Lower lobe of right lung (tissue), 2 donors: ENCODE data around the gene SLC6A13. TPM values are rescaled to one million over a fixed set of nuclear protein-coding genes. Genes with fewer than 3 reads are reported as not detected.
"Not testable (repeated sequence)": the region's sequence is repeated elsewhere in the genome, so short reads cannot be mapped to it uniquely, and the experiment has no call there.

Source experiments
- ATAC-seq, 2 donors: fragments of 200-7000 bp; cut with Tn5 transposase; one replicate each; pipeline ENCODE4 v1.9.1; 2020 to 2022; ENCODE audit warnings: mild to moderate bottlenecking in 2 of 2, moderate library complexity in 2 of 2
- DNase-seq: peaks from one replicate; pipeline ENCODE4 v3.0.0-alpha.2; 2020
- H3K27ac ChIP-seq: fragments of 200-600 bp; one replicate; pipeline ENCODE4 v1.8.0; 2022
- H3K27me3 ChIP-seq: fragments of 200-600 bp; one replicate; pipeline ENCODE4 v1.8.0; 2022; ENCODE audit warnings: low read depth
- H3K36me3 ChIP-seq: fragments of 200-600 bp; one replicate; pipeline ENCODE4 v1.8.0; 2022; ENCODE audit warnings: mild to moderate bottlenecking
- H3K4me1 ChIP-seq: fragments of 200-600 bp; one replicate; pipeline ENCODE4 v1.8.0; 2022
- H3K4me3 ChIP-seq: fragments of 200-600 bp; one replicate; pipeline ENCODE4 v1.8.0; 2022; ENCODE audit warnings: mild to moderate bottlenecking
- H3K9me3 ChIP-seq: fragments of 200-600 bp; one replicate; pipeline ENCODE4 v1.8.0; 2022
- CTCF ChIP-seq: fragments of 200-600 bp; IDR thresholded peaks from one replicate; pipeline ENCODE4 v1.8.0; 2022; ENCODE audit warnings: antibody characterized with exemption, mild to moderate bottlenecking
- intact Hi-C: fragments of 100-400 bp; cut with DNase I; formaldehyde crosslinking; loops from one replicate; pipeline ENCODE4 v1.11.0; 2022
- total RNA-seq: library from RNA; stranded (reverse); fragmentation: NEBNext Ultra II Directional; extraction: Animal tissue kit (Norgen Biotek cat#: 25700); gene quantifications from one replicate; pipeline ENCODE4 v1.2.1, GENCODE V29; 2021
- donor health status: DM: no; HTN: yes; CAD: no; lungs with severe emphysema.

The SLC6A13 gene
- total RNA-seq, 1 donor from 2014 or later = 5.0 TPM

- no peaks in the 10 kb centered on the region for H3K36me3 ChIP-seq
- no peak overlapping the region for H3K27ac ChIP-seq
- intact Hi-C loops = no loop called here
- ATAC-seq (no peak), DNase-seq (no peak)
- peaks cover 2% of the 10 kb centered on the region for H3K27me3 ChIP-seq
- no peak overlapping the region for H3K4me3 ChIP-seq
- no peak for TF ChIP-seq CTCF
- no peaks in the 10 kb centered on the region for H3K4me1 ChIP-seq
- peaks cover 16% of the 10 kb centered on the region for H3K9me3 ChIP-seq
Observed at GRCh38 chr12:238736-239398, 23.8 kb downstream of the SLC6A13 start.

GRCh38 chr12:238116-238515 is 24.5 kb downstream of the SLC6A13 start:
- no peak overlapping the region for H3K27ac ChIP-seq
- no peaks in the 10 kb centered on the region for H3K36me3 ChIP-seq
- TF ChIP-seq CTCF = no peak
- DNase-seq = no peak
- intact Hi-C loops = no loop called here
- H3K4me3 ChIP-seq = no peak overlapping the region
- ATAC-seq = no peak
- H3K4me1 ChIP-seq = peaks cover 2% of the 10 kb centered on the region
- peaks cover 2% of the 10 kb centered on the region for H3K27me3 ChIP-seq
- peaks cover 16% of the 10 kb centered on the region for H3K9me3 ChIP-seq

GRCh38 chr12:237026-237815 is 25.4 kb downstream of the SLC6A13 start:
- peaks cover 16% of the 10 kb centered on the region for H3K9me3 ChIP-seq
- H3K4me3 ChIP-seq = no peak overlapping the region
- no peak for TF ChIP-seq CTCF
- ATAC-seq = no peak
- intact Hi-C loops = no loop called here
- no peak for DNase-seq
- H3K27ac ChIP-seq = no peak overlapping the region
- H3K4me1 ChIP-seq = peaks cover 4% of the 10 kb centered on the region
- no peaks in the 10 kb centered on the region for H3K36me3 ChIP-seq
- H3K27me3 ChIP-seq = no peaks in the 10 kb centered on the region

GRCh38 chr12:236445-236844 is 26.2 kb downstream of the SLC6A13 start:
- no peak overlapping the region for H3K27ac ChIP-seq

DNA sequence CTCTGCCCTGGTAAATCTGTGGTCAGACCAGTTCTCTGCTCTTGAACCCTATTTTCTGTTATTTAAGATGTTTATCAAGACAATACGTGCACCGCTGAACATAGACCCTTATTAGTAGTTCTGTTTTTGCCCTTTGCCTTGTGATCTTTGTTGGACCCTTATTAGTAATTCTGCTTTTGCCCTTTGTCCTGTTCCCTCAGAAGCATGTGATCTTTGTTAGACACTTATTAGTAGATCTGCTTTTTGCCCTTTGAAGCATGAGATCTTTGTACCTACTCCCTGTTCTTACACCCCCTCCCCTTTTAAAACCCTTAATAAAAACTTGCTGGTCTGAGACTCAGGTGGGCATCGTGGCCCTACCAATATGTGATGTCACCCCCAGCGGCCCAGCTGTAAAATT is 26.7 kb downstream of the SLC6A13 start:
- H3K9me3 ChIP-seq = peaks cover 16% of the 10 kb centered on the region
- H3K4me3 ChIP-seq, H3K36me3 ChIP-seq, DNase-seq, intact Hi-C loops, ATAC-seq, H3K27ac ChIP-seq, H3K27me3 ChIP-seq, H3K4me1 ChIP-seq: not testable (repeated sequence)

More at GRCh38 chr12:236445-236844, 26.2 kb downstream of the SLC6A13 start:
- Histone ChIP-seq H3K9me3 (peaks cover 16% of the 10 kb centered on the region), H3K27me3 (no peaks in the 10 kb centered on the region), H3K36me3 (no peaks in the 10 kb centered on the region), H3K4me3 (no peak overlapping the region), H3K4me1 (peaks cover 4% of the 10 kb centered on the region)
- TF ChIP-seq CTCF = no peak
- DNase-seq = no peak
- intact Hi-C loops = no loop called here
- ATAC-seq = no peak

GRCh38 chr12:234891-235415 is 27.7 kb downstream of the SLC6A13 start:
- Histone ChIP-seq H3K27ac (no peak overlapping the region), H3K36me3 (no peaks in the 10 kb centered on the region), H3K4me1 (peaks cover 4% of the 10 kb centered on the region), H3K9me3 (peaks cover 16% of the 10 kb centered on the region), H3K27me3 (no peaks in the 10 kb centered on the region), H3K4me3 (no peak overlapping the region)
- no peak for TF ChIP-seq CTCF
- ATAC-seq = no peak
- intact Hi-C loops = no loop called here
- DNase-seq = no peak
